Transverse colon (tissue), 4 donors: Measurements from ENCODE around the gene CPM. TPM values are rescaled to one million over a fixed set of nuclear protein-coding genes. Genes with fewer than 3 reads are reported as not detected.
"Not testable (repeated sequence)": the region's sequence is repeated elsewhere in the genome, so short reads cannot be mapped to it uniquely, and the experiment has no call there.

Source experiments
- DNase-seq: peaks from one replicate; pipeline ENCODE4 v3.0.0-alpha.2; 2019
- H3K27ac ChIP-seq, 4 donors: fragments of 200-600 bp; sonication (generic); 2 replicates each; pipeline ENCODE4 v1.5.1; 2016 to 2018; ENCODE audit warnings: inconsistent platforms in 4 of 4
- H3K27me3 ChIP-seq: fragments of 200-600 bp; sonication (generic); 2 replicates; pipeline ENCODE4 v1.5.1; 2017; ENCODE audit warnings: inconsistent platforms
- H3K36me3 ChIP-seq, 4 donors: fragments of 200-600 bp; sonication (generic); 2 replicates each; pipeline ENCODE4 v1.5.1; 2017 to 2019; ENCODE audit warnings: inconsistent platforms in 4 of 4
- H3K4me1 ChIP-seq, 4 donors: fragments of 200-600 bp; sonication (generic); 2 replicates each; pipeline ENCODE4 v1.5.1; 2017 to 2020; ENCODE audit warnings: inconsistent platforms in 4 of 4
- H3K4me3 ChIP-seq, 4 donors: fragments of 200-600 bp; sonication (generic); 1 replicate in 1 of 4; 2 replicates in 3 of 4; pipeline versions ENCODE4 v1.5.1 to v1.6.1; 2017 to 2019; ENCODE audit warnings: inconsistent platforms in 4 of 4
- H3K9me3 ChIP-seq, 2 donors: fragments of 200-600 bp; sonication (generic); 2 replicates each; pipeline ENCODE4 v1.5.1; 2017 to 2019; ENCODE audit warnings: inconsistent platforms in 2 of 2
- CTCF ChIP-seq, 5 experiments: fragments of 200-600 bp in 3 of 5; fragments of 450-650 bp in 2 of 5; sonication (generic) in 3 of 5; IDR thresholded peaks; 1 replicate in 2 of 5; 2 replicates in 3 of 5; pipeline ENCODE4 v1.5.1; 2016 to 2017; ENCODE audit warnings: antibody characterized with exemption in 5 of 5, inconsistent platforms in 3 of 5, mild to moderate bottlenecking in 2 of 5, moderate library complexity in 1 of 5
- EP300 ChIP-seq: sonication (generic); formaldehyde crosslinking; IDR thresholded peaks from one replicate; pipeline ENCODE4 v1.6.1; 2017; ENCODE audit warnings: antibody characterized with exemption, low read depth
- POLR2A ChIP-seq: fragments of 450-650 bp; IDR thresholded peaks from one replicate; pipeline ENCODE4 v1.6.1; 2016; ENCODE audit warnings: antibody characterized with exemption, mild to moderate bottlenecking, moderate library complexity
- POLR2AphosphoS5 ChIP-seq, 3 donors: sonication (generic); formaldehyde crosslinking; IDR thresholded peaks; one replicate each; pipeline ENCODE4 v1.6.1; 2016; ENCODE audit warnings: antibody characterized with exemption in 3 of 3
- WGBS, 2 donors: methylation state at CpG; one replicate each; pipeline ENCODE4 v1.1.5; 2018; ENCODE audit warnings: low coverage in 1 of 2; 5-methylcytosine and 5-hydroxymethylcytosine counted together
- in situ Hi-C, 4 donors: fragments of 200-750 bp; cut with MboI; loops; one replicate each; pipeline versions ENCODE4 v1.15.0 to v1.15.1; 2017; ENCODE audit warnings: low sequenced_read_pairs in 3 of 4, low pct_ligation_motif_present in 1 of 4, low pct_unique_long_range_greater_than_20kb in 1 of 4
- intact Hi-C: fragments of 100-400 bp; cut with DNase I; formaldehyde crosslinking; loops from one replicate; pipeline ENCODE4 v1.15.1; 2023; ENCODE audit warnings: low total_unique reads
- total RNA-seq, 4 donors: library from RNA; depleted of rRNA; stranded (reverse); fragments of >200 nt; gene quantifications; one replicate each; pipeline ENCODE4 v1.1.0, GENCODE V29; 2016

The CPM gene
- total RNA-seq, 4 donors from 2014 or later, result 36.4 to 147 (median 107) TPM

- H3K27me3 ChIP-seq, intact Hi-C loops, H3K9me3 ChIP-seq, H3K4me1 ChIP-seq, H3K36me3 ChIP-seq, DNase-seq, H3K4me3 ChIP-seq, H3K27ac ChIP-seq: not testable (repeated sequence)
- 72 to 92% methylated on average over 5 to 8 of the region's 8 CpGs for WGBS, 2 donors
- peak; percentile 46 to 58 (median 53) for TF ChIP-seq CTCF (IDR thresholded peaks at IDR 0.05)
- in situ Hi-C loops, result loop anchor here in 1 of 4 donors (25.0 kb wide), 2 partner anchors 198 to 398 kb away; no protein-coding TSS in a partner anchor
Observed at GRCh38 chr12:68863886-68864454, 69.0 kb downstream of the CPM start.

- no peaks in the 10 kb centered on the region for H3K4me1 ChIP-seq
- in situ Hi-C loops (loop anchor here in 1 of 4 donors (25.0 kb wide), 2 partner anchors 199 to 399 kb away; no protein-coding TSS in a partner anchor), intact Hi-C loops (no loop called here)
- no peak overlapping the region for H3K27ac ChIP-seq
- no peaks in the 10 kb centered on the region for H3K27me3 ChIP-seq
- 78 to 80% methylated on average over 1 to 7 of the region's 7 CpGs for WGBS, 2 donors
- no peaks in the 10 kb centered on the region for H3K9me3 ChIP-seq
- DNase-seq, result no peak
- H3K4me3 ChIP-seq, result no peak overlapping the region
- peaks cover 0 to 9% (median 3%) of the 10 kb centered on the region in 4 donors for H3K36me3 ChIP-seq
- TF ChIP-seq EP300 (no peak), CTCF (IDR thresholded peaks at IDR 0.05) (no peak)
Observed at GRCh38 chr12:68863109-68863770, 69.7 kb downstream of the CPM start.

GRCh38 chr12:68861890-68862289, 71.1 kb downstream of the CPM start:
- intact Hi-C loops, result no loop called here
- in situ Hi-C loops, result loop anchor here in 1 of 4 donors (25.0 kb wide), 2 partner anchors 200 to 400 kb away; no protein-coding TSS in a partner anchor
- no peaks in the 10 kb centered on the region for H3K9me3 ChIP-seq

GRCh38 chr12:68856510-68856909, 76.5 kb downstream of the CPM start:
- H3K27ac ChIP-seq, result no peak overlapping the region
- no peak overlapping the region for H3K4me3 ChIP-seq
- in situ Hi-C loops (loop anchor here in 1 of 4 donors (25.0 kb wide), 2 partner anchors 206 to 406 kb away; no protein-coding TSS in a partner anchor), intact Hi-C loops (no loop called here)
- no peaks in the 10 kb centered on the region for H3K27me3 ChIP-seq
- DNase-seq, result no peak
- H3K9me3 ChIP-seq, result no peaks in the 10 kb centered on the region
- no peak for TF ChIP-seq POLR2A
- TF ChIP-seq CTCF (IDR thresholded peaks at IDR 0.05), result no peak
- no peak for TF ChIP-seq POLR2AphosphoS5 (IDR thresholded peaks at IDR 0.05)
- no peak for TF ChIP-seq EP300
- no peaks in the 10 kb centered on the region for H3K4me1 ChIP-seq
- 63 to 83% methylated on average over 3 of the region's 3 CpGs for WGBS, 2 donors
- H3K36me3 ChIP-seq, result peaks cover 0 to 27% (median 6%) of the 10 kb centered on the region in 4 donors

More at GRCh38 chr12:68861890-68862289, 71.1 kb downstream of the CPM start:
- 82 to 90% methylated on average over 3 of the region's 3 CpGs for WGBS, 2 donors
- Histone ChIP-seq H3K27ac (no peak overlapping the region), H3K4me1 (no peaks in the 10 kb centered on the region), H3K36me3 (peaks cover 0 to 15% (median 6%) of the 10 kb centered on the region in 4 donors), H3K27me3 (no peaks in the 10 kb centered on the region), H3K4me3 (no peak overlapping the region)
- DNase-seq, result no peak
- no peak for TF ChIP-seq POLR2A
- no peak for TF ChIP-seq EP300
- no peak for TF ChIP-seq POLR2AphosphoS5 (IDR thresholded peaks at IDR 0.05)
- no peak for TF ChIP-seq CTCF (IDR thresholded peaks at IDR 0.05)
